Endometrial microvascular endothelial cells (primary cell): ENCODE measurements around the gene GPX5. TPM values are rescaled to one million over a fixed set of nuclear protein-coding genes. Genes with fewer than 3 reads are reported as not detected.
"Not testable (repeated sequence)": the region's sequence is repeated elsewhere in the genome, so short reads cannot be mapped to it uniquely, and the experiment has no call there.

Experiments used
- in situ Hi-C: cut with HindIII; loops from 2 replicates; pipeline ENCODE4 v1.10.0; 2017; ENCODE audit warnings: low sequenced_read_pairs, low pct_unique_long_range_greater_than_20kb; ENCODE audit errors: inconsistent ontology term
- total RNA-seq: library from RNA; depleted of rRNA; stranded (reverse); fragments of >200 nt; gene quantifications from one replicate; pipeline ENCODE4 v1.2.3, GENCODE V29; 2015; ENCODE audit errors: inconsistent ontology term

Gene GPX5
- not detected for total RNA-seq

- in situ Hi-C loops: no loop called here
These were observed at the start of gene GPX5 for GRCh38 chr6:28525496-28526039. TSS of gene GPX5 (plus strand) at chr6:28525881. CDS start at chr6:28526014, 133 bp downstream.

GRCh38 chr6:28478518-28478917 lies 47.2 kb upstream of the GPX5 start:
- in situ Hi-C loops: no loop called here

- in situ Hi-C loops: no loop called here
These were observed 45.3 kb upstream of the GPX5 start for GRCh38 chr6:28480253-28480932.

GRCh38 chr6:28485482-28485881 lies 40.2 kb upstream of the GPX5 start:
- in situ Hi-C loops: no loop called here

GRCh38 chr6:28486533-28486932 lies 39.1 kb upstream of the GPX5 start:
- in situ Hi-C loops: no loop called here

GRCh38 chr6:28486988-28487742 lies 38.5 kb upstream of the GPX5 start:
- in situ Hi-C loops: no loop called here

GRCh38 chr6:28488916-28489365 lies 36.7 kb upstream of the GPX5 start:
- in situ Hi-C loops: no loop called here

- in situ Hi-C loops: no loop called here
These were observed 36.1 kb upstream of the GPX5 start for GRCh38 chr6:28489366-28490204.

- in situ Hi-C loops: no loop called here
These were observed 35.3 kb upstream of the GPX5 start for GRCh38 chr6:28490205-28490890.

- in situ Hi-C loops: no loop called here
These were observed 33.7 kb upstream of the GPX5 start for GRCh38 chr6:28491984-28492317.

- in situ Hi-C loops: no loop called here
These were observed 29.4 kb upstream of the GPX5 start for GRCh38 chr6:28496099-28496779.

GRCh38 chr6:28497306-28497705 lies 28.4 kb upstream of the GPX5 start:
- in situ Hi-C loops: no loop called here

GRCh38 chr6:28497893-28498292 lies 27.8 kb upstream of the GPX5 start:
- in situ Hi-C loops: no loop called here

GRCh38 chr6:28501259-28501658 lies 24.4 kb upstream of the GPX5 start:
- in situ Hi-C loops: no loop called here

GRCh38 chr6:28502136-28502535 lies 23.5 kb upstream of the GPX5 start:
- in situ Hi-C loops: not testable (repeated sequence)

GRCh38 chr6:28502709-28503305 lies 22.9 kb upstream of the GPX5 start:
- in situ Hi-C loops: not testable (repeated sequence)

GRCh38 chr6:28505733-28506132 lies 19.9 kb upstream of the GPX5 start:
- in situ Hi-C loops: no loop called here
